ENCODE measurements around the gene PDLIM1. TPM values are rescaled to one million over a fixed set of nuclear protein-coding genes. Genes with fewer than 3 reads are reported as not detected.

Gene PDLIM1
- total and polyA plus RNA-seq, 2 of the 8 experiments (the other 6 are each of a cell fraction or from before 2014, with no cell fraction given): 169 to 245 TPM

GRCh38 chr10:95264227-95265051 lies 26.4 kb downstream of the PDLIM1 start (continued):
- TF ChIP-seq RAD21 (IDR thresholded peaks at IDR 0.05 in 1 of 2, conservative IDR thresholded peaks at IDR 0.05 in 1 of 2; ENCODE audit: low read depth in 2 of 2, low read length in 2 of 2) (no peak; a peak in 1 of 4 replicates), ZNF274 (IDR thresholded peaks at IDR 0.05; ENCODE audit: borderline replicate concordance, extremely low read depth, low read length) (no peak), ATF3 (IDR thresholded peaks at IDR 0.05; ENCODE audit: insufficient read depth, low read depth, low read length) (no peak), CHD7 (IDR thresholded peaks at IDR 0.05; ENCODE audit: insufficient replicate concordance, low read length) (peak; percentile 84), BCL11A (IDR thresholded peaks at IDR 0.05; ENCODE audit: low read depth in 2 of 2, low read length in 2 of 2) (no peak), POU5F1 (IDR thresholded peaks at IDR 0.05; ENCODE audit: low read depth, low read length) (no peak), SP2 (IDR thresholded peaks at IDR 0.05; ENCODE audit: low read length) (no peak), TAF1 (IDR thresholded peaks at IDR 0.05; ENCODE audit: low read depth, low read length) (no peak), SUZ12 (IDR thresholded peaks at IDR 0.05; ENCODE audit: low read length) (no peak)

Measured in H1 (cell line).